HFFc6 (cell line): ENCODE data around the gene CD59. TPM values are rescaled to one million over a fixed set of nuclear protein-coding genes. Genes with fewer than 3 reads are reported as not detected.

Experiments
- DNase-seq: peaks from one replicate; pipeline ENCODE4 v3.0.0-alpha.2; 2018
- H3K27ac Mint-ChIP-seq: 2 replicates; pipeline ENCODE4 v1.8.0; 2020; ENCODE audit warnings: mild to moderate bottlenecking, mixed read lengths
- H3K27me3 Mint-ChIP-seq: 2 replicates; pipeline ENCODE4 v1.8.0; 2021; ENCODE audit warnings: mild to moderate bottlenecking, moderate library complexity, mixed read lengths; ENCODE audit not compliant: insufficient read depth
- H3K36me3 Mint-ChIP-seq: 2 replicates; pipeline ENCODE4 v1.8.0; 2021; ENCODE audit warnings: low read depth, mixed read lengths
- H3K4me1 Mint-ChIP-seq: 2 replicates; pipeline ENCODE4 v1.8.0; 2020; ENCODE audit warnings: low read depth, mixed read lengths
- H3K4me3 Mint-ChIP-seq: 2 replicates; pipeline ENCODE4 v1.8.0; 2020; ENCODE audit warnings: mild to moderate bottlenecking, moderate library complexity, mixed read lengths
- H3K9me3 Mint-ChIP-seq: 2 replicates; pipeline ENCODE4 v1.8.0; 2020; ENCODE audit warnings: mild to moderate bottlenecking, mixed read lengths
- total RNA-seq, 6 experiments: library from RNA; stranded (reverse); fragmentation: NEBNext Ultra II Directional; extraction: Animal tissue kit (Norgen Biotek cat#: 25700); gene quantifications; 2 replicates in 1 of 6; 3 replicates in 5 of 6; pipeline ENCODE4 v1.2.3, GENCODE V29; 2021
- TF ChIP-seq, protein P1 (sequence below): fragments of 200-600 bp; sonication (generic); IDR thresholded peaks from 2 replicates; pipeline ENCODE4 v1.5.0; 2021; ENCODE audit warnings: antibody characterized with exemption, mild to moderate bottlenecking

Gene CD59
- total RNA-seq, 6 experiments from 2014 or later, result 1,095 to 1,408 (median 1,232) TPM

DNA sequence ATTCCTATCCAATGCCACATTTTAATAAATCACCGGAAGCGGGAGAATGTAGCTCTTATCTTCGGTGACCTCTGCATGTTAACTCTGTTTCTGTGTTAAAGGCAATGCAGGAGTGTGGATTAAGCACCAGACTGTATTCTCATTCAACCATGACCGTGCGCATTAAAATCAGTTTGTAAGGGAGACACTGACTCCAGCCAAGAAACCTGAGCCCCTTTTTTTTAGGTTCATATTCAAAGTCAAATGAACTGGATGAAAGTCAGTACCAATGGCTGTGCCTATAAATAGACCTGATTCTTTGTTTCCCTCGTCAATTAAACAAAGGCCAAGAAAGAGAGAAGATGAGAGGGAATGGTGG, 67.8 kb downstream of the CD59 start:
- peaks cover 43% of the 10 kb centered on the region for H3K36me3 Mint-ChIP-seq
- H3K27me3 Mint-ChIP-seq, result peaks cover 4% of the 10 kb centered on the region
- no peak for DNase-seq
- no peaks in the 10 kb centered on the region for H3K9me3 Mint-ChIP-seq
- H3K27ac Mint-ChIP-seq, result peak overlapping the region; percentile 87
- TF ChIP-seq, protein P1, sequence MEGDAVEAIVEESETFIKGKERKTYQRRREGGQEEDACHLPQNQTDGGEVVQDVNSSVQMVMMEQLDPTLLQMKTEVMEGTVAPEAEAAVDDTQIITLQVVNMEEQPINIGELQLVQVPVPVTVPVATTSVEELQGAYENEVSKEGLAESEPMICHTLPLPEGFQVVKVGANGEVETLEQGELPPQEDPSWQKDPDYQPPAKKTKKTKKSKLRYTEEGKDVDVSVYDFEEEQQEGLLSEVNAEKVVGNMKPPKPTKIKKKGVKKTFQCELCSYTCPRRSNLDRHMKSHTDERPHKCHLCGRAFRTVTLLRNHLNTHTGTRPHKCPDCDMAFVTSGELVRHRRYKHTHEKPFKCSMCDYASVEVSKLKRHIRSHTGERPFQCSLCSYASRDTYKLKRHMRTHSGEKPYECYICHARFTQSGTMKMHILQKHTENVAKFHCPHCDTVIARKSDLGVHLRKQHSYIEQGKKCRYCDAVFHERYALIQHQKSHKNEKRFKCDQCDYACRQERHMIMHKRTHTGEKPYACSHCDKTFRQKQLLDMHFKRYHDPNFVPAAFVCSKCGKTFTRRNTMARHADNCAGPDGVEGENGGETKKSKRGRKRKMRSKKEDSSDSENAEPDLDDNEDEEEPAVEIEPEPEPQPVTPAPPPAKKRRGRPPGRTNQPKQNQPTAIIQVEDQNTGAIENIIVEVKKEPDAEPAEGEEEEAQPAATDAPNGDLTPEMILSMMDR, result no peak
- H3K4me3 Mint-ChIP-seq, result no peak overlapping the region
- H3K4me1 Mint-ChIP-seq, result peaks cover 65% of the 10 kb centered on the region

DNA sequence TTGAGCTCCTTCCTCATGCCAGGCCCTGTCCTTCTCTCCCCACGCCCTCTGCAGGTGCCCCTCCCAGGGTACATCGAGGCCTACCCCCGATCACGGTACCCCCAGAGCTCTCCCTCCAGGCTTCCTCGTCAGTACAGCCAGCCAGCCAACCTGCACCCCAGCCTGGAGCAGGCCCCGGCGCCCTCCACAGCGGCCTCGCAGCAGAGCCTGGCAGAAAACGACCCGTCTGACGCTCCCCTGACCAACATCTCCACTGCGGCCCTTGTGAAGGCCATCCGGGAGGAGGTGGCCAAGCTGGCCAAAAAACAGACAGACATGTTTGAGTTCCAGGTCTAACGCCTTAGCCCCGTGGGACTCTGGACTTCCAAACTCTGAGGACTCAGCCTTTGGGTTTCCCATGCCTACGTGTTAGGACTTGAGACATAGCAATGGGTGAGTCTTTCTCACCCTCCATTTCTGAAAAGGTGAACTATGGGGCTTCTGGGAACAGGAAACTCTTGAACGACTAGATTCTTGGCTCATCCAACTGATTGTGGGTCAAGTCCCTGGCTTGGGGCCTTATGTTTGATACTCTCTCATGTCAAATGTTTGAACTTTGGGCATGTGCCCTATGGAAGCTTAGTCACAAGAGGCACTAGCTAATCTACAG, 68.3 kb downstream of the CD59 start:
- H3K9me3 Mint-ChIP-seq, result no peaks in the 10 kb centered on the region
- H3K27me3 Mint-ChIP-seq, result peaks cover 4% of the 10 kb centered on the region
- H3K4me3 Mint-ChIP-seq, result no peak overlapping the region
- peaks cover 43% of the 10 kb centered on the region for H3K36me3 Mint-ChIP-seq
- TF ChIP-seq, protein P1, result no peak
- no peak for DNase-seq
- H3K27ac Mint-ChIP-seq, result peak overlapping the region; percentile 87
- peaks cover 60% of the 10 kb centered on the region for H3K4me1 Mint-ChIP-seq

DNA sequence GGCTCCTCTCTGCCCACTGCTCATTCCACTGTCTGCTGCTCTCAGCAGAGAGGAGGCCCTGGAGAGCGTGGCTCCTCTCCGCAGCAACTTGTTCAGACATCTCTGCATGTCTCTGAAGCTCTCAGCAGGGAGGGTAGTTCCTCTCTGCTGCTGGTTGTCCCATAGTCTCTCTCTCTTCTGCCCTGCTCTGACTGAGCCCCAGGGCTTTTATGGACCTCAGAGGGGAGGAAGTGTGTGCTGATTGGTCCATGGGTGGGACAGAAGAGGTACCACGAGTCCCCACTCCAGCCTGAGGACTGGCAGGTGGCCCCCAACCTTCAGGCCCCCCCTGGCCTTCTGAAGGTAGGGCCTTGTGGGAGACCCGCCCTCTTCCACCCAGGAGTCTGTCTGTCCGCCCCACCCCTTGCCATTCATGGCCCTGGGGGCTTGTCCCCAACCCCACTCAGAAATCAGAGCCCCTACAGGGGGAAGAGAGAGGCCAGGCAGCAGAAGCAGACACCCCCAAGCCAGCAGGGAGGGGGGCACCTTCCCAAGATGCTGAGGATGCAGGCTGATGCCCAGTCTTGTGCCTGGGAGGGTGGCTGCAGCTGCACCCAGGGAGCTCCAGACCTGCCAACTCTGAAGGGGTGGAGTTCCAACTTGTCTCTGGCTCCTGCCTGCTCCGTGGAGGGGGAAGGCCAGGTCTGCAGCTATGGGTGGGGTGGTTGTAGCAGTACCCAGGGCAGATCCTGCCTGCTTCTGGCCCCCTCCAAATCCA, 70.7 kb downstream of the CD59 start:
- no peaks in the 10 kb centered on the region; the same call in 1 of the 2 replicates for H3K27me3 Mint-ChIP-seq
- no peaks in the 10 kb centered on the region for H3K9me3 Mint-ChIP-seq

DNA sequence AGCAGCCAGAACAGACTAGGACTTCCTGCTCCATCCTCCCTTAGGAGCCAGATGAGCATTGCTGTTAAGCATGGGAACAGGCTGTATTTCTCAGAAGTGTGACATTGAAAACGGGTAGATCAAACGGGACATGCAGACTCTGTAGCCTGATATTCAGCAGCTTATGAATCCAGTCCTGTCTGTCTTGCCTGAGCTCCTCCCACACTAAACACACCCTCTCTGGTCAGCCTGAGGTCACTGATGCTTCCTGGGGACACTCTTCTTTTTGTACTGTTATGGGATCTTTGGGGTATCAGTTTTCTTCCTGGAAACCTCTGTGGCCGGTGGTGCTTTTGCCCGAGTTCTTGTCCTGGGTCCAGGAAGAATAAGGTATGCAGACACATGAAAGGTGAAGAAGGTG, 71.4 kb downstream of the CD59 start:
- Mint-ChIP-seq H3K36me3 (peaks cover 40% of the 10 kb centered on the region), H3K4me1 (peaks cover 29% of the 10 kb centered on the region), H3K4me3 (no peak overlapping the region), H3K27me3 (no peaks in the 10 kb centered on the region; the same call in 1 of the 2 replicates), H3K27ac (peak overlapping the region; percentile 27), H3K9me3 (no peaks in the 10 kb centered on the region)
- no peak for DNase-seq
- TF ChIP-seq, protein P1, result no peak

More for the DNA sequence above, 70.7 kb downstream of the CD59 start:
- peaks cover 40% of the 10 kb centered on the region for H3K36me3 Mint-ChIP-seq
- DNase-seq, result no peak
- H3K4me1 Mint-ChIP-seq, result peaks cover 36% of the 10 kb centered on the region
- H3K27ac Mint-ChIP-seq, result no peak overlapping the region; the same call in 1 of the 2 replicates
- TF ChIP-seq, protein P1, result no peak
- no peak overlapping the region for H3K4me3 Mint-ChIP-seq

DNA sequence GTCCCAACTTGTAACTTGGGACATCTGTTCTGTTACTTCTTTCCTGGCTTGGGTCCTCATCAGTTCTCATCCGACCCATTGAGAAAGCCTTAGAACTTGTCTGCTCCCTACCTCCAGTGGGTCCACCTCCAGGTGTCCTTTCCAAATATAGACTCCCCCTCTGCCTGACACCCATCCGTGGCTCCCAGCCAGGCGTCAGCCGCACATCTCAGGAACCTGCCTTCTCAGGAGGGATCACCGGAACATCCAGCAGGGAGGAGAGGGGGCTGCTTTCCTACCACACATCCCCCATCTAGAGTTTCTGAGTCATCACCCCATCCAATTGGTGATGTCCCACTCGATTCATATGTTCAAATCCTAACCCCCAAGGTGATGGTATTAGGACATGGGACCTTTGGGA, 72.1 kb downstream of the CD59 start:
- no peak overlapping the region for H3K4me3 Mint-ChIP-seq
- peaks cover 22% of the 10 kb centered on the region for H3K4me1 Mint-ChIP-seq
- TF ChIP-seq, protein P1, result no peak

More for the DNA sequence above, 72.1 kb downstream of the CD59 start:
- H3K9me3 Mint-ChIP-seq, result no peaks in the 10 kb centered on the region
- peaks cover 37% of the 10 kb centered on the region for H3K36me3 Mint-ChIP-seq
- H3K27me3 Mint-ChIP-seq, result no peaks in the 10 kb centered on the region; the same call in 1 of the 2 replicates
- DNase-seq, result no peak
- H3K27ac Mint-ChIP-seq, result peak overlapping the region; percentile 27; the same call in 1 of the 2 replicates
